Liver (tissue), 9 donors: ENCODE data around the gene SERPINE2. TPM values are rescaled to one million over a fixed set of nuclear protein-coding genes. Genes with fewer than 3 reads are reported as not detected.

Source experiments
- DNase-seq: peaks from one replicate; pipeline ENCODE4 v3.0.0-alpha.2; 2017; ENCODE audit warnings: low spot score
- H3K27ac ChIP-seq, 2 donors: one replicate each; pipeline ENCODE4 v1.7.0; 2013; ENCODE audit warnings: inconsistent platforms in 2 of 2, low read length in 2 of 2, control low read depth in 1 of 2, low read depth in 1 of 2, mild to moderate bottlenecking in 1 of 2
- H3K27me3 ChIP-seq, 4 donors: one replicate each; pipeline versions ENCODE4 v1.6.1 to v1.7.0; 2013; ENCODE audit warnings: low read length in 3 of 4, inconsistent platforms in 1 of 4, mild to moderate bottlenecking in 1 of 4, moderate library complexity in 1 of 4; ENCODE audit not compliant: control insufficient read depth in 4 of 4, insufficient read depth in 4 of 4
- H3K36me3 ChIP-seq, 4 donors: one replicate each; pipeline versions ENCODE4 v1.6.1 to v1.7.0; 2013; ENCODE audit warnings: low read length in 3 of 4, mild to moderate bottlenecking in 3 of 4, low read depth in 1 of 4, moderate library complexity in 1 of 4; ENCODE audit not compliant: control insufficient read depth in 4 of 4, insufficient read depth in 3 of 4
- H3K4me1 ChIP-seq, 4 donors: one replicate each; pipeline versions ENCODE4 v1.6.1 to v1.7.0; 2013; ENCODE audit warnings: low read length in 3 of 4, mild to moderate bottlenecking in 3 of 4, moderate library complexity in 1 of 4; ENCODE audit not compliant: control insufficient read depth in 4 of 4, insufficient read depth in 4 of 4
- H3K4me3 ChIP-seq, 3 donors: one replicate each; pipeline versions ENCODE4 v1.6.1 to v1.7.0; 2013; ENCODE audit warnings: low read length in 3 of 3, control low read depth in 1 of 3, low read depth in 1 of 3, mild to moderate bottlenecking in 1 of 3
- H3K9ac ChIP-seq, 2 donors: one replicate each; pipeline ENCODE4 v1.7.0; 2013; ENCODE audit warnings: low read length in 2 of 2, mild to moderate bottlenecking in 2 of 2, moderate library complexity in 2 of 2, control low read depth in 1 of 2, low read depth in 1 of 2
- H3K9me3 ChIP-seq, 4 donors: one replicate each; pipeline versions ENCODE4 v1.6.1 to v1.7.0; 2013; ENCODE audit warnings: low read length in 3 of 4; ENCODE audit not compliant: control insufficient read depth in 4 of 4
- ATF3 ChIP-seq: IDR thresholded peaks from 2 replicates; pipeline ENCODE4 v1.6.1; 2016; ENCODE audit warnings: antibody characterized with exemption
- CTCF ChIP-seq: fragments of 150-350 bp; IDR thresholded peaks from 2 replicates; pipeline ENCODE4 v1.5.1; 2017; ENCODE audit warnings: improper control_type of control experiment, low read depth, low read length; ENCODE audit not compliant: missing input control
- EGR1 ChIP-seq, 2 donors: IDR thresholded peaks; 2 replicates each; pipeline ENCODE4 v1.6.1; 2016 to 2018; ENCODE audit warnings: antibody characterized with exemption in 2 of 2, low read depth in 2 of 2
- FOXA1 ChIP-seq: IDR thresholded peaks from 2 replicates; pipeline ENCODE4 v1.6.1; 2016; ENCODE audit warnings: antibody characterized with exemption
- GABPA ChIP-seq, 2 donors: IDR thresholded peaks in 1 of 2; conservative IDR thresholded peaks in 1 of 2; 2 replicates each; pipeline ENCODE4 v1.6.1; 2016; ENCODE audit warnings: antibody characterized with exemption in 2 of 2, mild to moderate bottlenecking in 1 of 2, moderate library complexity in 1 of 2
- HNF4A ChIP-seq, 2 donors: conservative IDR thresholded peaks; 2 replicates each; pipeline ENCODE4 v1.6.1; 2016; ENCODE audit warnings: antibody characterized with exemption in 2 of 2, mild to moderate bottlenecking in 2 of 2
- HNF4G ChIP-seq: IDR thresholded peaks from 2 replicates; pipeline ENCODE4 v1.6.1; 2016; ENCODE audit warnings: antibody characterized with exemption
- NR2F2 ChIP-seq: IDR thresholded peaks from 2 replicates; pipeline ENCODE4 v1.6.1; 2016; ENCODE audit warnings: antibody characterized with exemption
- RAD21 ChIP-seq, 2 donors: IDR thresholded peaks; 2 replicates each; pipeline ENCODE4 v1.6.1; 2016; ENCODE audit warnings: antibody characterized with exemption in 2 of 2, mild to moderate bottlenecking in 2 of 2
- SP1 ChIP-seq: IDR thresholded peaks from 2 replicates; pipeline ENCODE4 v1.6.1; 2018; ENCODE audit warnings: antibody characterized with exemption, mild to moderate bottlenecking
- TAF1 ChIP-seq: conservative IDR thresholded peaks from 2 replicates; pipeline ENCODE4 v1.6.1; 2016; ENCODE audit warnings: antibody characterized with exemption, mild to moderate bottlenecking
- YY1 ChIP-seq: IDR thresholded peaks from 2 replicates; pipeline ENCODE4 v1.6.1; 2016; ENCODE audit warnings: antibody characterized with exemption, mild to moderate bottlenecking
- WGBS: extraction: QIAGEN DNeasy Blood & Tissue Kit; methylation state at CpG from one replicate; pipeline ENCODE4 v1.1.7; 2013; 5-methylcytosine and 5-hydroxymethylcytosine counted together
- polyA plus RNA-seq, 2 donors: library from polyadenylated mRNA; stranded (reverse) in 1 of 2; unstranded in 1 of 2; fragments of 200-250 nt in 1 of 2; fragments of >200 nt in 1 of 2; fragmentation: Nextera tagmentation in 1 of 2; extraction: Ambion mirVana in 1 of 2; gene quantifications; one replicate each; pipeline versions ENCODE4 v1.2.1 to v1.2.3, GENCODE V29; 2013 to 2015
- total RNA-seq, 2 donors: library from RNA; depleted of rRNA; stranded (reverse); fragments of >200 nt; gene quantifications; one replicate each; pipeline ENCODE4 v1.2.3, GENCODE V29; 2014
- TF ChIP-seq, protein P1 (sequence below): IDR thresholded peaks from 2 replicates; pipeline ENCODE4 v1.6.1; 2016; ENCODE audit warnings: antibody characterized with exemption
- TF ChIP-seq, protein P2 (sequence below): IDR thresholded peaks from 2 replicates; pipeline ENCODE4 v1.6.1; 2016; ENCODE audit warnings: antibody characterized with exemption, mild to moderate bottlenecking
- donor health status: healthy.
- donor health status: healthy.
- donor health status: healthy.
- donor health status: healthy.
- donor health status: healthy.

The SERPINE2 gene
- total RNA-seq (1 to 10 TPM in 1 of 2 donors, under 1 TPM in 1; 0.92 to 4.8 TPM), polyA plus RNA-seq (1 to 10 TPM; 2.0 to 2.6 TPM)

- no peak for DNase-seq
- Histone ChIP-seq H3K4me3 (peak within 1 kb of the TSS; percentile 57 to 62 (median 58)), H3K4me1 (peaks cover 2 to 18% (median 17%) of the 10 kb centered on the region in 4 donors), H3K36me3 (no peaks in the 10 kb centered on the region), H3K27me3 (peaks cover 0 to 16% (median 4%) of the 10 kb centered on the region in 4 donors), H3K9ac (no peak within 1 kb of the TSS), H3K9me3 (no peaks in the 10 kb centered on the region), H3K27ac (peak within 1 kb of the TSS; percentile 34 to 46)
- 2% methylated on average over 91 of the region's 91 CpGs for WGBS
- TF ChIP-seq CTCF (no peak), RAD21 (IDR thresholded peaks at IDR 0.05) (peak; percentile 14 to 33), EGR1 (IDR thresholded peaks at IDR 0.05; ENCODE audit: low read depth in 2 of 2) (no peak)
These were observed at the start of gene SERPINE2 for GRCh38 chr2:224039080-224039769. Gene SERPINE2, minus strand, starts transcription at chr2:224039286. Its CDS starts 37,386 bp downstream, at chr2:224001900.

DNA sequence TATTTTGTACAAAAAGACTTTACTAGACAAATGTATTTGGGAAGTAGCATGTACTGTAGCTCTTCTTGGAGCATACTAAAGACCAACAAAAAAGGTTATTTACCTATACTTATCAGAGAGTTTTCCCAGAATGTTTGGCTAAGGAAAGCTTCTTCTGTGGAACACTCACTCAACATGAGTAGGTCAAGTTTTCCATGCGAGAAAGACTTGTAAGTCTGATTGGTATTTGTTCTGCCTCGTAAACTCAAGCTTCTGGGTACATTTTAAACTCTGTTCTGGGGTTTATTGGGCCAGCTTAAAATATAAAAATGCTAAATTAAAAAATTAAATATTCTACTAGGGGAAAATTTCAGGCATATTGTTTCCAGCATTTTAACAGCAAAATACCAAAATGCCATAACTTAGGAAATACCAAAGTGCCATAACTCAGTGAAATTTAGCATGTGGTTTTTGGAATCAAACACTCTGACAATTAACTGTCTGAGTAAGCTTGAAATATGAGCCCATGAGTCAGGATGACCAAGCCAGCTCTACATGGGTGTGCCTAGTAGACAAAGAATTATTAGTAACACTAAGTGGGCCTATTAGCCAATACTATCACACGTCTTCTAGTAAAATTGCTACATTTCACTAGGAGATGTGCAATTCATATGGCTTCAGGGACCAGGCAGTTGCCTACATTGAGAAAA, 47.3 kb upstream of the SERPINE2 start:
- no peak overlapping the region for H3K9ac ChIP-seq
- H3K27ac ChIP-seq = no peak overlapping the region

DNA sequence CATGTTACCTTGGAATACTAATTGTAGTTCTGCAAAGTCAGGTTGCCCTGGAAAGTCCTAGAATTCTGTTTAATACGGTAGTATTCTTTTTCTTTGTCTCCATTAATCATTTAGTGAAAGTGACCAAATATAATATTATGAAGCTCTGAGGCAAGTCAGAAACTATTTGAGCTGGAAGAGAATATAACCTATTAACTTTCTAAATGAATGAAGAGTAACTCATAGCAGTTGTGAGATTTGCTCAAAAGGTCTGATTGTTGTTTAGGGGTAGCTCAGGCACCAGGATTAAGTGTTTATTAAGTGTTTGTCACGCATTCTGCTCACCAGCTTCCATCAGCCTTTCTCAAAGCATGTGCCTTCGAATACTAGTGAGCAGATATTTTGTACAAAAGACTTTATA, 46.7 kb upstream of the SERPINE2 start:
- Histone ChIP-seq H3K4me3 (no peak overlapping the region), H3K4me1 (no peaks in the 10 kb centered on the region), H3K9ac (no peak overlapping the region), H3K27me3 (no peaks in the 10 kb centered on the region), H3K9me3 (no peaks in the 10 kb centered on the region), H3K36me3 (no peaks in the 10 kb centered on the region), H3K27ac (no peak overlapping the region)
- no peak for DNase-seq
- WGBS = 84% methylated on average over 3 of the region's 3 CpGs
- TF ChIP-seq NR2F2 (no peak), ATF3 (no peak), GABPA (IDR thresholded peaks at IDR 0.05 in 1 of 2, conservative IDR thresholded peaks at IDR 0.05 in 1 of 2) (no peak), YY1 (no peak), HNF4A (conservative IDR thresholded peaks at IDR 0.05) (no peak), TAF1 (no peak), FOXA1 (no peak), SP1 (no peak)
- TF ChIP-seq, protein P1, sequence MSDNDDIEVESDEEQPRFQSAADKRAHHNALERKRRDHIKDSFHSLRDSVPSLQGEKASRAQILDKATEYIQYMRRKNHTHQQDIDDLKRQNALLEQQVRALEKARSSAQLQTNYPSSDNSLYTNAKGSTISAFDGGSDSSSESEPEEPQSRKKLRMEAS = no peak

More for the DNA sequence above, 47.3 kb upstream of the SERPINE2 start:
- no peak for TF ChIP-seq HNF4G
- TF ChIP-seq, protein P2, sequence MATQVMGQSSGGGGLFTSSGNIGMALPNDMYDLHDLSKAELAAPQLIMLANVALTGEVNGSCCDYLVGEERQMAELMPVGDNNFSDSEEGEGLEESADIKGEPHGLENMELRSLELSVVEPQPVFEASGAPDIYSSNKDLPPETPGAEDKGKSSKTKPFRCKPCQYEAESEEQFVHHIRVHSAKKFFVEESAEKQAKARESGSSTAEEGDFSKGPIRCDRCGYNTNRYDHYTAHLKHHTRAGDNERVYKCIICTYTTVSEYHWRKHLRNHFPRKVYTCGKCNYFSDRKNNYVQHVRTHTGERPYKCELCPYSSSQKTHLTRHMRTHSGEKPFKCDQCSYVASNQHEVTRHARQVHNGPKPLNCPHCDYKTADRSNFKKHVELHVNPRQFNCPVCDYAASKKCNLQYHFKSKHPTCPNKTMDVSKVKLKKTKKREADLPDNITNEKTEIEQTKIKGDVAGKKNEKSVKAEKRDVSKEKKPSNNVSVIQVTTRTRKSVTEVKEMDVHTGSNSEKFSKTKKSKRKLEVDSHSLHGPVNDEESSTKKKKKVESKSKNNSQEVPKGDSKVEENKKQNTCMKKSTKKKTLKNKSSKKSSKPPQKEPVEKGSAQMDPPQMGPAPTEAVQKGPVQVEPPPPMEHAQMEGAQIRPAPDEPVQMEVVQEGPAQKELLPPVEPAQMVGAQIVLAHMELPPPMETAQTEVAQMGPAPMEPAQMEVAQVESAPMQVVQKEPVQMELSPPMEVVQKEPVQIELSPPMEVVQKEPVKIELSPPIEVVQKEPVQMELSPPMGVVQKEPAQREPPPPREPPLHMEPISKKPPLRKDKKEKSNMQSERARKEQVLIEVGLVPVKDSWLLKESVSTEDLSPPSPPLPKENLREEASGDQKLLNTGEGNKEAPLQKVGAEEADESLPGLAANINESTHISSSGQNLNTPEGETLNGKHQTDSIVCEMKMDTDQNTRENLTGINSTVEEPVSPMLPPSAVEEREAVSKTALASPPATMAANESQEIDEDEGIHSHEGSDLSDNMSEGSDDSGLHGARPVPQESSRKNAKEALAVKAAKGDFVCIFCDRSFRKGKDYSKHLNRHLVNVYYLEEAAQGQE = no peak
- no peak for TF ChIP-seq RAD21 (IDR thresholded peaks at IDR 0.05)
- no peak for TF ChIP-seq YY1
- TF ChIP-seq EGR1 (IDR thresholded peaks at IDR 0.05; ENCODE audit: low read depth in 2 of 2) = no peak
- TF ChIP-seq, protein P1 = no peak
- 87% methylated on average over 3 of the region's 3 CpGs for WGBS
- no peaks in the 10 kb centered on the region for H3K27me3 ChIP-seq
- no peak for DNase-seq
- no peaks in the 10 kb centered on the region for H3K4me1 ChIP-seq
- no peak overlapping the region for H3K4me3 ChIP-seq
- H3K36me3 ChIP-seq = no peaks in the 10 kb centered on the region
- no peaks in the 10 kb centered on the region for H3K9me3 ChIP-seq
